ENCODE data around the gene ORC4. TPM values are rescaled to one million over a fixed set of nuclear protein-coding genes. Genes with fewer than 3 reads are reported as not detected.
"Not testable (repeated sequence)": the region's sequence is repeated elsewhere in the genome, so short reads cannot be mapped to it uniquely, and the experiment has no call there.

Gene ORC4
- polyA plus RNA-seq, 1 experiment: 12.7 TPM

DNA sequence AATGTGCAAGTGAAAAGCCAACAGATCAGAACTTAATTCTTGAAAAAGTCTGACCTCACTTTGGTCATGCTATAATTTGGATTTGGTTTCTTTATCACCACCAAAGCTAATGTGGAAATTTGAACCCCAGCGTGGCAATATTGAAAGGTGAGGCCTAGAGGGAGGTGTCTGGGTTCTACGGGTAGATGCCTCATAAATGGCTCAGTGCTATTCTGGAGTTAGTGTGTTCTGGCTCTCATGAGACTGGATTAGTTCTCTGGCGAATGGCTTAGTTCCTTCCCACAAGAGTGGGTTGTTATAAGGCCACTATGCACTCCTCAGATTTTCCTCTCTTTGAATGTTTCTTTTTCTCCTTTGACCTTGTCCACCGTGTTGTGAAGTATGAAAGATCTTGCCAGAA lies 22.3 kb downstream of the ORC4 start:
- DNase-seq (ENCODE audit: low read depth): no peak
- Histone ChIP-seq H3K27me3 (ENCODE audit: control insufficient read depth, insufficient read depth, low read length) (no peaks in the 10 kb centered on the region), H3K36me3 (ENCODE audit: control insufficient read depth, insufficient read depth, low read length) (no peaks in the 10 kb centered on the region), H3K4me3 (ENCODE audit: low read depth, low read length) (no peak overlapping the region)
- TF ChIP-seq, protein P1, sequence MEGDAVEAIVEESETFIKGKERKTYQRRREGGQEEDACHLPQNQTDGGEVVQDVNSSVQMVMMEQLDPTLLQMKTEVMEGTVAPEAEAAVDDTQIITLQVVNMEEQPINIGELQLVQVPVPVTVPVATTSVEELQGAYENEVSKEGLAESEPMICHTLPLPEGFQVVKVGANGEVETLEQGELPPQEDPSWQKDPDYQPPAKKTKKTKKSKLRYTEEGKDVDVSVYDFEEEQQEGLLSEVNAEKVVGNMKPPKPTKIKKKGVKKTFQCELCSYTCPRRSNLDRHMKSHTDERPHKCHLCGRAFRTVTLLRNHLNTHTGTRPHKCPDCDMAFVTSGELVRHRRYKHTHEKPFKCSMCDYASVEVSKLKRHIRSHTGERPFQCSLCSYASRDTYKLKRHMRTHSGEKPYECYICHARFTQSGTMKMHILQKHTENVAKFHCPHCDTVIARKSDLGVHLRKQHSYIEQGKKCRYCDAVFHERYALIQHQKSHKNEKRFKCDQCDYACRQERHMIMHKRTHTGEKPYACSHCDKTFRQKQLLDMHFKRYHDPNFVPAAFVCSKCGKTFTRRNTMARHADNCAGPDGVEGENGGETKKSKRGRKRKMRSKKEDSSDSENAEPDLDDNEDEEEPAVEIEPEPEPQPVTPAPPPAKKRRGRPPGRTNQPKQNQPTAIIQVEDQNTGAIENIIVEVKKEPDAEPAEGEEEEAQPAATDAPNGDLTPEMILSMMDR (IDR thresholded peaks at IDR 0.05; ENCODE audit: insufficient read depth, low read depth, low read length): no peak
- ChIA-PET POLR2A (no interaction called here), CTCF (interaction anchor here (0.7 to 1.0 kb wide), 2 partner anchors 9 to 992 kb away, joined by 3 read pairs; no protein-coding TSS in a partner anchor)

DNA sequence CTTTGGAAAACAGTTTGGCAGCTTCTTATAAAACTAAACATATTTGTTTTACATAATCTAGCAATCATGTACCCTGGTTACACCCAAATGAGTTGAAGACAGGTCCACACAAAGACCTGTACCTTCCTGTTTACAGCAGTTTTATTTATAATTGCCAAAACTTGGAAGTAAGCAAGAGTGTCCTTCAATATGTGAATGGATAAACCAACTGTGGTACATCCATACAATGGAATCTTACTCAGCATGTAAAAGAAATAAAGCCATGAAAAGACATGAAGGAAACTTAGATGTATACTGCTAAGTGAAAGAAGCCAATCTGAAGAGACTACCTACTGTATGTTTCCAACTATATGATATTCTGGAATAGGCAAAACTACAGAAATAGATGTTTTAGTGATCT lies 23.7 kb downstream of the ORC4 start:
- POLR2A ChIA-PET: no interaction called here
- TF ChIP-seq, protein P1 (IDR thresholded peaks at IDR 0.05; ENCODE audit: insufficient read depth, low read depth, low read length): no peak

DNA sequence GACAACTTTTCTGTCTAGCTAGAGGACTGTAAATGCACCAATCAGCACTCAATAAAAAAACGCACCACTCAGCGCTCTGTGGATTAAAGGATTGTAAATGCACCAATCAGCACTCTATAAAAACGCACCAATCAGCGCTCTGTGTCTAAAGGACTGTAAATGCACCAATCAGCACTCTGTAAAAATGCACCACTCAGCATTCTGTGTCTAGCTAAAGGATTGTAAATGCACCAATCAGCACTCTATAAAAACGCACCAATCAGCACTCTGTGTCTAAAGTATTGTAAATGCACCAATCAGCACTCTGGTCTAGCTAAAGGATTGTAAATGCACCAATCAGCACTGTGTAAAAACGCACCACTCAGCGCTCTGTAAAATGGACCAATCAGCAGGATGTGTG lies 25.6 kb downstream of the ORC4 start:
- H3K27me3 ChIP-seq (ENCODE audit: control insufficient read depth, insufficient read depth, low read length); H3K4me3 ChIP-seq (ENCODE audit: low read depth, low read length); CTCF ChIA-PET; DNase-seq (ENCODE audit: low read depth); POLR2A ChIA-PET; H3K36me3 ChIP-seq (ENCODE audit: control insufficient read depth, insufficient read depth, low read length): not testable (repeated sequence)

More for the DNA sequence above, 23.7 kb downstream of the ORC4 start:
- CTCF ChIA-PET: no interaction called here
- H3K27me3 ChIP-seq (ENCODE audit: control insufficient read depth, insufficient read depth, low read length): no peaks in the 10 kb centered on the region
- no peak overlapping the region for H3K4me3 ChIP-seq (ENCODE audit: low read depth, low read length)
- no peak for DNase-seq (ENCODE audit: low read depth)
- H3K36me3 ChIP-seq (ENCODE audit: control insufficient read depth, insufficient read depth, low read length): no peaks in the 10 kb centered on the region

DNA sequence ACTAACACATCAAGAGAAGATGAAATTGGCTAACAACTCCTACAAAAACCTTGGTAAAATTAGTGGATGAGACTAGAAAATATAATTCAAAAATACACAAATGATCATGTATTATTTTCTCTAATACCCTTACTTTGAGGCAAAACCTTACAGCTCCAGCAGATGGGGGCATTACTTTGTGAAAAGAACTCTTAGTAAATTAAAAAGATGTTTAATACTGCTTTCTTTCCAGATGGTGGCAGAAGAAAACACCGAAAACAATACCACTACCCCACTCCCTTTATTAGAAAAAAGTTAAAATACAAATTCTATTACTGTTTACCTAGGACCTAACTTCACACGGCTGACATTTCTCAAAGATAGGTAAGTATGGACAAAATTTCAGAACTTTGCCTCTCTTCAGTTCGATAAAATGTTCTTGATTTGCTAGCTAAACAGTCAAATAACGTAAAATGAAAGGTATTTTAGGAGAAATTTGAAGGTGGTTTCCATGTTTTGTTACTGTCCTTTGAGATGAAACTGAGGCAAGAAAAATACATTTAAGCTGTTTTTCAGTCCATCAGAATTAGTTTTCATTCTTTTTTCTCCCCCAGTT lies 30.6 kb downstream of the ORC4 start:
- H3K36me3 ChIP-seq (ENCODE audit: control insufficient read depth, insufficient read depth, low read length): no peaks in the 10 kb centered on the region
- ChIA-PET CTCF (interaction anchor here (0.6 to 6.0 kb wide), 23 partner anchors 10 to 1012 kb away, joined by 3 to 60 read pairs (median 3); partner anchors contain the start of gene EPC2), POLR2A (no interaction called here)
- no peaks in the 10 kb centered on the region for H3K27me3 ChIP-seq (ENCODE audit: control insufficient read depth, insufficient read depth, low read length)
- TF ChIP-seq, protein P1 (IDR thresholded peaks at IDR 0.05; ENCODE audit: insufficient read depth, low read depth, low read length): peak; percentile 65
- no peak overlapping the region for H3K4me3 ChIP-seq (ENCODE audit: low read depth, low read length)
- no peak for DNase-seq (ENCODE audit: low read depth)

DNA sequence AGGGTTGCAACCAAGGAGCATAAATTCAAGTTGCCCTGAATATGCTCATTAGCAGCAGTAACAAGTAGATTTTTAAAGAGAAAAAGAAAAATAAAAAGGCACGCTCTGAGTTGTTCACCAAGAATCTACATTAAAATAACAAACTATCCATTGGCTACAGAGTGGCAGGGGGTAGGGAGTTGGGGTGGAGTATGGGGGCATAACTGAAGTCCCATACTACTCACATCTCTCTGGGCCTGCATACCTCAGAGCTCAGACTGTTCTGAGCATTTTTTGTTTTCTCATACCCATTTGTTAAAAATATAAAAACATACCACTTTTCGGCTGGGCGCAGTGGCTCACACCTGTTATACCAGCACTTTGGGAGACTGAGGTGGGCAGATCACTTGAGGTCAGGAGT lies 31.4 kb downstream of the ORC4 start:
- TF ChIP-seq, protein P1 (IDR thresholded peaks at IDR 0.05; ENCODE audit: insufficient read depth, low read depth, low read length): no peak
- ChIA-PET POLR2A (no interaction called here), CTCF (interaction anchor here (0.6 to 6.0 kb wide), 19 partner anchors 9 to 1005 kb away, joined by 3 to 60 read pairs (median 3); partner anchors contain the start of gene EPC2)
- Histone ChIP-seq H3K4me3 (ENCODE audit: low read depth, low read length) (no peak overlapping the region), H3K36me3 (ENCODE audit: control insufficient read depth, insufficient read depth, low read length) (no peaks in the 10 kb centered on the region), H3K27me3 (ENCODE audit: control insufficient read depth, insufficient read depth, low read length) (no peaks in the 10 kb centered on the region)
- no peak for DNase-seq (ENCODE audit: low read depth)

Data from BJ (cell line).